D721Med (cell line): Measurements from ENCODE around the gene INTS7.
A peak's percentile ranks its signal among the peaks of the same experiment; 100 is the strongest.

ENCODE experiments used
- DNase-seq: peaks from one replicate; pipeline ENCODE4 v3.0.0; 2011; ENCODE audit warnings: low spot score; ENCODE audit not compliant: insufficient read length
- FAIRE-seq: peaks from 2 replicates; lab custom pipeline; 2011; peaks lifted over from hg19 to GRCh38; lab: Jason Lieb, UNC
- CTCF ChIP-seq: IDR thresholded peaks from 2 replicates; pipeline ENCODE4 v1.5.1; 2012; ENCODE audit warnings: mild to moderate bottlenecking, control low read depth; ENCODE audit not compliant: insufficient read depth; ENCODE audit errors: missing control alignments

INTS7 gene

GRCh38 chr1:212035123-212035834 is at the start of gene INTS7, which contains the start of gene DTL:
TSS of gene INTS7 (minus strand) at chr1:212035557. CDS start at chr1:212035437, 120 bp downstream.
TSS of gene DTL (plus strand) at chr1:212035748. CDS start at chr1:212035891, 143 bp downstream.
- peak; percentile 88 for DNase-seq
- peak; percentile 80 for FAIRE-seq
- TF ChIP-seq CTCF = peak; percentile 83

- FAIRE-seq (peak; percentile 70), DNase-seq (no peak)
- TF ChIP-seq CTCF = no peak
These were observed 47.5 kb upstream of the INTS7 start for GRCh38 chr1:212082765-212083406.

- FAIRE-seq = no peak
These were observed 43.5 kb upstream of the INTS7 start for GRCh38 chr1:212078826-212079225.

GRCh38 chr1:212077028-212077427 is 41.7 kb upstream of the INTS7 start:
- FAIRE-seq (no peak), DNase-seq (no peak)
- TF ChIP-seq CTCF = no peak

More at GRCh38 chr1:212078826-212079225, 43.5 kb upstream of the INTS7 start:
- TF ChIP-seq CTCF = no peak
- DNase-seq = no peak

- TF ChIP-seq CTCF = no peak
- FAIRE-seq = peak; percentile 61
- no peak for DNase-seq
These were observed 39.5 kb upstream of the INTS7 start for GRCh38 chr1:212074856-212075255.

GRCh38 chr1:212074313-212074712 is 39.0 kb upstream of the INTS7 start:
- DNase-seq (no peak), FAIRE-seq (no peak)
- no peak for TF ChIP-seq CTCF

GRCh38 chr1:212073490-212073889 is 38.1 kb upstream of the INTS7 start:
- TF ChIP-seq CTCF = no peak
- DNase-seq = no peak
- FAIRE-seq = peak; percentile 84
